ENCODE data around the gene AMIGO1.

- TF ChIP-seq CTCF (conservative IDR thresholded peaks at IDR 0.05) (no peak), ZFX (IDR thresholded peaks at IDR 0.05) (no peak)
Measured at GRCh38 chr1:109495738-109496137, 13.8 kb downstream of the AMIGO1 start.
